GM12878 (cell line): ENCODE data around the gene SSBP3. TPM values are rescaled to one million over a fixed set of nuclear protein-coding genes. Genes with fewer than 3 reads are reported as not detected.

Experiments used
- ATAC-seq: fragments of 200-7000 bp; cut with Tn5 transposase; 3 replicates; pipeline ENCODE4 v1.9.1; 2020; ENCODE audit warnings: mild to moderate bottlenecking, moderate library complexity
- BruUV-seq: library from RNA; stranded (reverse); fragments of 400-500 nt; replicated peaks from 2 replicates; lab custom pipeline; 2021; lab: Mats Ljungman, UMichigan
- CTCF ChIA-PET: fragments of 300-600 bp; sonication (Branson Sonifier 250); formaldehyde crosslinking; extraction: SDS; loops from one replicate; lab custom pipeline; 2021; ENCODE audit warnings: inconsistent platforms; lab: Yijun Ruan, JAX
- POLR2A ChIA-PET: fragments of 350-600 bp; formaldehyde crosslinking; extraction: SDS; loops from one replicate; lab custom pipeline; 2021; ENCODE audit warnings: inconsistent platforms; lab: Charles Lee
- RAD21 ChIA-PET: fragments of 300-600 bp; sonication (Branson Sonifier 250); formaldehyde crosslinking; loops from one replicate; lab custom pipeline; 2023; ENCODE audit warnings: antibody characterized with exemption; ENCODE audit not compliant: unreplicated experiment; lab: Charles Lee
- SMC1A ChIA-PET: fragments of 300-600 bp; sonication (Branson Sonifier 250); formaldehyde crosslinking; loops from one replicate; lab custom pipeline; 2023; ENCODE audit not compliant: unreplicated experiment, uncharacterized antibody; lab: Charles Lee
- DNase-seq: peaks from one replicate; pipeline ENCODE4 v3.0.0-alpha.2; 2011; ENCODE audit warnings: low read depth, low spot score
- FAIRE-seq: peaks from 3 replicates; lab custom pipeline; 2011; peaks lifted over from hg19 to GRCh38; lab: Jason Lieb, UNC
- H2AFZ ChIP-seq: 2 replicates; pipeline ENCODE4 v1.6.0; 2011; ENCODE audit warnings: low read depth, low read length, control low read depth; ENCODE audit not compliant: control insufficient read depth
- H3K27ac ChIP-seq: 2 replicates; pipeline ENCODE4 v1.5.1; 2011; ENCODE audit warnings: control low read depth; ENCODE audit not compliant: control insufficient read depth, insufficient read depth
- H3K27me3 ChIP-seq, 2 experiments: replicated peaks in 1 of 2; 2 replicates each; pipeline versions ENCODE4 v1.6.0 to v1.6.1; 2011; ENCODE audit warnings: low read length in 1 of 2; ENCODE audit not compliant: control insufficient read depth in 2 of 2, insufficient read depth in 2 of 2
- H3K36me3 ChIP-seq, 2 experiments: 2 replicates each; pipeline ENCODE4 v1.5.1; 2011; ENCODE audit warnings: low read length in 1 of 2; ENCODE audit not compliant: control insufficient read depth in 2 of 2, insufficient read depth in 2 of 2
- H3K4me1 ChIP-seq: 2 replicates; pipeline ENCODE4 v1.6.1; 2011; ENCODE audit warnings: mild to moderate bottlenecking, low read length, moderate library complexity, mixed read lengths; ENCODE audit not compliant: control insufficient read depth, insufficient read depth
- H3K4me2 ChIP-seq: 2 replicates; pipeline ENCODE4 v1.6.0; 2011; ENCODE audit warnings: control low read depth; ENCODE audit not compliant: control insufficient read depth, insufficient read depth
- H3K4me3 ChIP-seq: fragments of 200-600 bp; sonication (generic); 2 replicates; pipeline ENCODE4 v1.5.1; 2016
- H3K79me2 ChIP-seq: 2 replicates; pipeline ENCODE4 v1.6.0; 2011; ENCODE audit warnings: low read length; ENCODE audit not compliant: control insufficient read depth, insufficient read depth
- H3K9ac ChIP-seq: 2 replicates; pipeline ENCODE4 v1.8.0; 2011; ENCODE audit warnings: low read length, control low read depth, mixed read lengths; ENCODE audit not compliant: control insufficient read depth, insufficient read depth
- H3K9me3 ChIP-seq: replicated peaks from 3 replicates; pipeline ENCODE4 v1.5.1; 2011; ENCODE audit warnings: mild to moderate bottlenecking, low read length; ENCODE audit not compliant: control insufficient read depth, insufficient read depth
- H4K20me1 ChIP-seq: 2 replicates; pipeline ENCODE4 v1.6.0; 2011; ENCODE audit not compliant: control insufficient read depth, insufficient read depth
- GABPA ChIP-seq: IDR thresholded peaks from 2 replicates; pipeline ENCODE4 v1.6.1; 2014; ENCODE audit warnings: antibody characterized with exemption, low read depth, mild to moderate bottlenecking, inconsistent platforms
- ZNF622 ChIP-seq: fragments of 450-650 bp; IDR thresholded peaks from 2 replicates; pipeline ENCODE4 v1.6.1; 2017; ENCODE audit warnings: mild to moderate bottlenecking, inconsistent platforms
- WGBS: methylation state at CpG from one replicate; pipeline ENCODE4 v1.1.6; 2016; ENCODE audit warnings: low lambda C conversion rate; ENCODE audit not compliant: insufficient replicate concordance, insufficient coverage; ENCODE audit errors: missing lambda C conversion rate; 5-methylcytosine and 5-hydroxymethylcytosine counted together
- in situ Hi-C: fragments of 300-500 bp; cut with MboI; formaldehyde crosslinking; loops from 9 replicates; pipeline ENCODE4 v1.14.3; 2018; ENCODE audit warnings: mixed read lengths
- intact Hi-C: fragments of 100-400 bp; cut with micrococcal nuclease; formaldehyde crosslinking; loops from one replicate; pipeline ENCODE4 v1.14.2; 2022; ENCODE audit not compliant: unreplicated experiment
- polyA plus RNA-seq, 11 experiments: library from polyadenylated mRNA; depleted of rRNA in 4 of 11; unstranded in 6 of 11; stranded (reverse) in 5 of 11; fragments of >200 nt; fragmentation: Nextera tagmentation in 4 of 11; fragmentation: Illumina TruSeq in 1 of 11; extraction: Ambion mirVana in 4 of 11; extraction: Trizol in 1 of 11; gene quantifications; 1 replicate in 1 of 11; 2 replicates in 10 of 11; pipeline versions ENCODE4 v1.2.1 to v1.2.3, GENCODE V29; 2011 to 2016; ENCODE audit warnings: inconsistent platforms in 2 of 11, missing spikeins in 2 of 11, low read depth in 1 of 11
- total RNA-seq, 4 experiments: library from RNA; depleted of rRNA in 3 of 4; stranded (reverse); fragments of >200 nt in 3 of 4; fragmentation: Illumina TruSeq in 1 of 4; extraction: Trizol in 1 of 4; gene quantifications; 2 replicates each; pipeline versions ENCODE4 v1.2.1 to v1.2.3, GENCODE V29; 2013 to 2021
- TF ChIP-seq, protein P1 (sequence below): fragments of 450-650 bp; formaldehyde crosslinking; IDR thresholded peaks from 2 replicates; pipeline ENCODE4 v1.4.0; 2020; ENCODE audit warnings: mild to moderate bottlenecking, moderate library complexity
- TF ChIP-seq, protein P2 (sequence below): fragments of 450-650 bp; IDR thresholded peaks from 2 replicates; pipeline ENCODE4 v1.6.1; 2017; ENCODE audit warnings: mild to moderate bottlenecking, low read depth, inconsistent platforms; ENCODE audit not compliant: poor library complexity, severe bottlenecking

SSBP3 gene
- total and polyA plus RNA-seq, 10 of the 15 experiments (the other 5 are each of a cell fraction or from before 2014, with no cell fraction given), result 4.1 to 51.7 (median 17.1) TPM

DNA sequence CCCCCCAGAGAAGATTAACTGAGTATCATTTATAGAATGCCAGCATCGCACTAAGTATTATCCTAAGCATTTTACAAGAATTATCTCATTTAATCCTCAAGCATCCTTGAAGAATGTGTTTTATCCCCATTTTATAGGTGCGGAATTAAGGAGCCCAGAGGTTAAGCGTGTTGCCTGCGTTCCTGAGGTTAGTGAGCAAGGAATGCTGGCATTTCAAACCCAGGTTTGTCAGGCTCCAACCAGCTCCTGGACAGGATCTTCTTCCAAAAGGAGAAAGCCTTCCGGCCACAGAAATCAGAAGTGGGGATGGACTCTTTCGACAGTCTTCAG lies 82.3 kb downstream of the SSBP3 start:
- ChIA-PET RAD21 (no interaction called here), CTCF (no interaction called here), POLR2A (no interaction called here), SMC1A (no interaction called here)
- TF ChIP-seq ZNF622 (no peak), GABPA (no peak)
- TF ChIP-seq, protein P1, sequence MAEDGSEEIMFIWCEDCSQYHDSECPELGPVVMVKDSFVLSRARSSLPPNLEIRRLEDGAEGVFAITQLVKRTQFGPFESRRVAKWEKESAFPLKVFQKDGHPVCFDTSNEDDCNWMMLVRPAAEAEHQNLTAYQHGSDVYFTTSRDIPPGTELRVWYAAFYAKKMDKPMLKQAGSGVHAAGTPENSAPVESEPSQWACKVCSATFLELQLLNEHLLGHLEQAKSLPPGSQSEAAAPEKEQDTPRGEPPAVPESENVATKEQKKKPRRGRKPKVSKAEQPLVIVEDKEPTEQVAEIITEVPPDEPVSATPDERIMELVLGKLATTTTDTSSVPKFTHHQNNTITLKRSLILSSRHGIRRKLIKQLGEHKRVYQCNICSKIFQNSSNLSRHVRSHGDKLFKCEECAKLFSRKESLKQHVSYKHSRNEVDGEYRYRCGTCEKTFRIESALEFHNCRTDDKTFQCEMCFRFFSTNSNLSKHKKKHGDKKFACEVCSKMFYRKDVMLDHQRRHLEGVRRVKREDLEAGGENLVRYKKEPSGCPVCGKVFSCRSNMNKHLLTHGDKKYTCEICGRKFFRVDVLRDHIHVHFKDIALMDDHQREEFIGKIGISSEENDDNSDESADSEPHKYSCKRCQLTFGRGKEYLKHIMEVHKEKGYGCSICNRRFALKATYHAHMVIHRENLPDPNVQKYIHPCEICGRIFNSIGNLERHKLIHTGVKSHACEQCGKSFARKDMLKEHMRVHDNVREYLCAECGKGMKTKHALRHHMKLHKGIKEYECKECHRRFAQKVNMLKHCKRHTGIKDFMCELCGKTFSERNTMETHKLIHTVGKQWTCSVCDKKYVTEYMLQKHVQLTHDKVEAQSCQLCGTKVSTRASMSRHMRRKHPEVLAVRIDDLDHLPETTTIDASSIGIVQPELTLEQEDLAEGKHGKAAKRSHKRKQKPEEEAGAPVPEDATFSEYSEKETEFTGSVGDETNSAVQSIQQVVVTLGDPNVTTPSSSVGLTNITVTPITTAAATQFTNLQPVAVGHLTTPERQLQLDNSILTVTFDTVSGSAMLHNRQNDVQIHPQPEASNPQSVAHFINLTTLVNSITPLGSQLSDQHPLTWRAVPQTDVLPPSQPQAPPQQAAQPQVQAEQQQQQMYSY, result no peak
- TF ChIP-seq, protein P2, sequence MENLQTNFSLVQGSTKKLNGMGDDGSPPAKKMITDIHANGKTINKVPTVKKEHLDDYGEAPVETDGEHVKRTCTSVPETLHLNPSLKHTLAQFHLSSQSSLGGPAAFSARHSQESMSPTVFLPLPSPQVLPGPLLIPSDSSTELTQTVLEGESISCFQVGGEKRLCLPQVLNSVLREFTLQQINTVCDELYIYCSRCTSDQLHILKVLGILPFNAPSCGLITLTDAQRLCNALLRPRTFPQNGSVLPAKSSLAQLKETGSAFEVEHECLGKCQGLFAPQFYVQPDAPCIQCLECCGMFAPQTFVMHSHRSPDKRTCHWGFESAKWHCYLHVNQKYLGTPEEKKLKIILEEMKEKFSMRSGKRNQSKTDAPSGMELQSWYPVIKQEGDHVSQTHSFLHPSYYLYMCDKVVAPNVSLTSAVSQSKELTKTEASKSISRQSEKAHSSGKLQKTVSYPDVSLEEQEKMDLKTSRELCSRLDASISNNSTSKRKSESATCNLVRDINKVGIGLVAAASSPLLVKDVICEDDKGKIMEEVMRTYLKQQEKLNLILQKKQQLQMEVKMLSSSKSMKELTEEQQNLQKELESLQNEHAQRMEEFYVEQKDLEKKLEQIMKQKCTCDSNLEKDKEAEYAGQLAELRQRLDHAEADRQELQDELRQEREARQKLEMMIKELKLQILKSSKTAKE, result no peak
- in situ Hi-C loops, result no loop called here
- 98% methylated on average over 6 of the region's 6 CpGs for WGBS
- DNase-seq (no peak), ATAC-seq (no peak), FAIRE-seq (no peak)
- H3K4me2 ChIP-seq, result no peak overlapping the region
- H3K4me3 ChIP-seq, result no peak overlapping the region
- no peaks in the 10 kb centered on the region for H3K9me3 ChIP-seq
- H2AFZ ChIP-seq, result no peak overlapping the region
- peaks cover 9% of the 10 kb centered on the region for H3K4me1 ChIP-seq
- no peak overlapping the region for H3K9ac ChIP-seq
- H3K36me3 ChIP-seq, result peaks cover 5 to 9% of the 10 kb centered on the region in 2 experiments; a peak in 3 of 4 replicates
- no TSS peak for BruUV-seq
- H4K20me1 ChIP-seq, result no peaks in the 10 kb centered on the region
- intact Hi-C loops, result no loop called here
- peaks cover 2% of the 10 kb centered on the region for H3K79me2 ChIP-seq
- H3K27me3 ChIP-seq, result no peaks in the 10 kb centered on the region
- H3K27ac ChIP-seq, result no peak overlapping the region
